HG03558 (cell line): ENCODE results near the gene CILP2.

Source experiments
- ATAC-seq: cut with Tn5 transposase; IDR thresholded peaks from one replicate; pipeline ENCODE4 v1.9.1; 2021; ENCODE audit warnings: moderate number of reproducible peaks; ENCODE audit not compliant: unreplicated experiment; ENCODE audit errors: extremely low read depth

Gene CILP2

GRCh38 chr19:19541616-19542015 lies 3.6 kb downstream of the CILP2 start:
- ATAC-seq: no peak

- no peak for ATAC-seq
Observed at GRCh38 chr19:19542507-19542906, 4.4 kb downstream of the CILP2 start.

DNA sequence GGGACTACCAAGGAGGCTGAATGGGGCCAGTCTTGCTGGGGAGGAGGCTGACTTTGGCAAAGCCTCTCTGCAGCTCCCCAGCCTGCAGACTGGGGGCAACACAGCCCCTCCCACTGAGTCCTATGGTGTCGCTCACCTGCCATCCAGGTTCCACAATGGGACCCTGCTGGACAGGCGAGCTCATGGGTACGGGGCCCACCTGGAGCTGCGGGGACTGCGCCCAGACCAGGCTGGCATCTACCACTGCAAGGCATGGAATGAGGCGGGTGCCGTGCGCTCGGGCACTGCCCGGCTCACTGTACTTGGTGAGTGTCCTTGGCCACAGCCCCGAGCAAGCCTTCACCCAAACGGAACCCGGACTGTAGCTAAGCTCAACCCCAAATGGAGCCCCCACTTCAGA lies 5.0 kb downstream of the CILP2 start:
- ATAC-seq: no peak

- ATAC-seq: no peak
Observed at GRCh38 chr19:19543640-19544039, 5.6 kb downstream of the CILP2 start.

GRCh38 chr19:19544257-19544953 lies 6.3 kb downstream of the CILP2 start:
- ATAC-seq: no peak

GRCh38 chr19:19544954-19545591 lies 7.0 kb downstream of the CILP2 start:
- no peak for ATAC-seq

GRCh38 chr19:19545707-19546106 lies 7.6 kb downstream of the CILP2 start:
- no peak for ATAC-seq

- ATAC-seq: no peak
Observed at GRCh38 chr19:19546751-19547162, 8.7 kb downstream of the CILP2 start.

DNA sequence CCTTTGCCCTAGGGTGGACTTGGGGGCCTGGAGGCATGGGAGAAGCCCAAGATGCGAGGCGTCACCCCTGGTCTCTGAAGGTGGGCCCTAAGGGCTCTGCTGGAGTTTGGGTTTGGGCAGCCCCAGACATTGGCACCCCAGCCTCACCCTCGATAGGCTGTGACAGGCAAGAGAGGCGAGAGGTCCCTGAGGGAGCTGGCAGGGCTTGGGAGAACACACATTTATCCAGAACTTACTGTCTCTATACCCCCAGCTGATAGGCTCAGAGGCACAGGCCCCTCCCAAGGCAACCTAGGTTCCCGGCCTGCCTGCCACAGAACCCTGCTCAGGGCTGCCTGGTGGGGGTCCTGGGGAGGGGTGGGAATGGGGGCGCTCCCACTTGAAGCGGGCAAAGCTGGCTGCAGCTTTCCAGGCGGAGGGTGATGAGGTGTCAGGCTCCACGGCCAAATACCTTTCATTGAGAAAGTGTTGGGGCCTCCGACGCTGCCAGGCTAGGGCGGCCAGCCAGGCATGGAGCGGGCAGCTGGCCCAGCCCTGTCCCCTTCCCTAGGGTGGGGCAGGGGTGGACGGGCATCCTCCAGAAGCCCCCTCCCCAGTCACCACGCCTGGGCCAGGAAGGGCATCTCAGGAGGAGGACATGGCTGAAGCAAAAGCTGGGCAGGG lies 9.7 kb downstream of the CILP2 start:
- ATAC-seq: no peak

DNA sequence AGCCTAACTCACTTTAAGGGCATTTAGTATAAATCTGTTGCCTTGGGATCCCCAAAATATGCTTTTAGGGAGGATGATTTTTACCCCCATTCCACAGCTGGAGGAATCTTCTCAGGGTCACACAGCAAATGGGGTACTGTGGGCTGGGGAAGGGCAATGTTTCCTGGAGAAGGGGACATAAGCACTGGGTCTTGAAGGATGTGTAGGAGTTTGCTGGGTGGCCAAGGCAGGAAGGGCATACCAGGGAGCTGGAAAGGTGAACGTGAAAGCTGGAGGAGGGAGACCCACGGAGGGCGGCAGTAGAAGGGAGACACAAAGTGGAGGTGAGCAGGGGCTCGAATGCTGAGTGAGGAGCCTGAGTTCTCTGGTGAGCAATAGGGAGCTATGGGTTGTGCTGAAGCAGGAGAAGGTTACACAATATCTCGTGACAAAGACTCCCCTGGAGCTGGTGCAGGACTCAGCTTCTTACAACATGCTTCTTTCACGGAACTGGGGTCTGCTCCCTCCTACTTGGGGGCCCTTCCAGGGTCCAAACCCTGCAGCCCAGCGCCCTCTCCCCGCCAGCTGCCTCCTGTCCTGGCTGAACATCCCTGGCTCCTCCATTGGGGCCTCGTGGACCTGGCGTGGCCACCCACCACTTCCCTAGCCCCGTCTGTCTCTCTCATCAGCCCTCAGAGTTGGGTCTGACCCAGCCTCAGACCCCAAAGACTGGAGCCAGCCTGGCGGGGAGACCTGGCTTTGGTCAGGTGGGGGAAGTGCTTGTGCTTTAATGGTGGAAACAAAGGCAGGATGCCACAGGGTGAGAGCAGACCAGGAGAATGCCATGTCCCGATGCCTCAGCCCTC lies 11.1 kb downstream of the CILP2 start:
- ATAC-seq: no peak

GRCh38 chr19:19549804-19550464 lies 11.9 kb downstream of the CILP2 start:
- ATAC-seq: no peak

DNA sequence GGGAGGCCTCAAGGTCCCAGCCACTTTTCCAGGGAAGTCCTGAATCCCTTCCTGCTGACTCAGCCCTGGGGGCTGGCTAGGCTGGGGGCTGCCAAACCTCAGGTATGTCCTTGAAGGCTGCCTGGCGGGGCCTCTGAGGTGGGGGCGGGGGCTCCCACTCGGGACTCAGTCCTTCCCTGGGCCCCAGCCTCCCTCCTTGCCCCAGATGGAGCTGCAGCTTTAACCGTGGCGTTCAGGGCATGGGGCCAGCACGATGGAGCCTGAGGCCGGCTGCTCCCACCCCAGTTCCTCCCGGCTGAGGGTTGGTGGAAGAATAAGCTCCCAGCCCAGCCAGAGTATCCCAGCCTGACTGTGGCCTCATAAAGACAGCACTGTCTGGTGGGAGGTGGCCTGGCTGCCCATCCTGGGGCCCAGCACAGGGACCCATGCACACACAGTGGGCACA lies 12.4 kb downstream of the CILP2 start:
- ATAC-seq: no peak

DNA sequence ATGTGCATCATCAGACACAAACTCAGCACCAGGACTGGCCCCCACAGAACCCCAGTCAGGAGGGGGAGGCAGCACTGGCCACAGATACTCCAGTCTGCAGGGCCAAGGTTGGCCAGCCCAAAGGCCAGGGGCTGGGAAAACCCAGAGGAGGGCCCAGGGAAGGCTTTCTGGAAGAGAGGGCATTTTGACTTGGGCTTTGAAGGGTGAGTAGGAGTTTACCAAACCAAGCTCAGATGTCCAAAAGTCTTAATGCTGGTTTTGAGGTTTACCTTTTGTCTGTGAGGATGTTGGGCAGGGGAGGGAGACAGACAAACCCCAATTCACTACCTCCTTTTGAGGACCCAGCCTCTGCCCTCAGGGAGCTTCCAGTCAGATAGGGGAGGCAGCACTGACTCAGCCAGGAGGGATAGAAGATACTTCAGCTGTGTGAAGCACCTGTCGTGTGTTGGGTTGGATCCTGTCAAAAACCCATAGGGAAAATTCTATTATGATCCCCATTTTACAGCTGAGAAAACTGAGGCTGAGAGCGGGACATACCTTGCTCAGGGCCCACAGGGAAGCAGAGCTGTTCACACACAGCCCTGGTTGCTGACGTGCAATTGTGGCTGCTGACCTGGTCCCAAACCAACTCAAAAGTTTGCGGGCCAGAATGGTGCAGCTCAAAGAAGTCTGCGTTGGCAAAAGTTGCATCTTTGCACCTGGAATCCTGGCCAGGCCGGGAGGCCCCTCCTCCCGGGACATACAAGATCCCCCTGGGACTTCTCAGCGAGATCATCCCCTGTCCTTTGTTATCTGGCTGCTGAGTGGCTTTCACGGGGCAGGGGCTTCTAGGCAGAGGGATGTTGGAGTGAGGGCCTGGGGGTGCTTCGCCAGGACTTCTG lies 13.1 kb downstream of the CILP2 start:
- ATAC-seq: no peak

- ATAC-seq: no peak
Observed at GRCh38 chr19:19551853-19552192, 13.8 kb downstream of the CILP2 start.

DNA sequence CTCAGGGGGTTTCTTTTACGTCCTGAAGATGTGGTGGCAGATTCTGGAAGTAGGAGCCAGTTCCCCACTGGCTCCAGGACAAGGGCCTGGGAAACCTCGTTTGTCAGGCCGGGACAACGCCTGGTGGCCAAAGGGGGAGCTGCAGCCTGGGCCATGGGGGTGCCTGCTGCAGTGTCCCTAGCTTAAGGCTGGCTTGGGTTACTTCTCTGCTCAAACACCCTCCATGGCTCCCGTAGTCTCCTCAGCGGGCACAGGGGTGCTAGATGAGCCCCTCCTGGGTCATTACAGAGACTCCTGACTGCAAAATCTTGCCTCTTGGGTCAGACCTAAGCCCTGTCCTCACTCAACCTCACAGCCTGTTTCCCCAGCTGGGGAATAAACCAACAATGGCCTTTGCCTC lies 14.7 kb downstream of the CILP2 start:
- no peak for ATAC-seq

DNA sequence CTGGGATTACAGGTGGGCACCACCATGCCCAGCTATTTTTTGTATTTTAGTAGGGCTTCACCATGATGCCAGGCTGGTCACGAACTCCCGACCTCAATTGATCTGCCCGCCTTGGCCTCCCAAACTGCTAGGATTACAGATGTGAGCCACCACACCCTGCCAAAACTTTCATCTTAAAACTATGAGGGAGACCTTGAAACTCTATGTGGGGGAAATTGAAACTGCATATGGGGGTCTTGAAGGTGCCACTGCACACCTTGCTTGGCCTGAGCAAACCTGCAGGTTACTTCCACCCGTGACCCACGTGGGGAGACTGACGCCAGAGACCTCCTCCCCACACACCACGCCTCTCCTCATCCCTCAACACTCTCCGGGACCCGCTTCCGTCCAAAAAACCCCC lies 15.6 kb downstream of the CILP2 start:
- no peak for ATAC-seq

GRCh38 chr19:19554074-19555023 lies 16.3 kb downstream of the CILP2 start:
- ATAC-seq: no peak

GRCh38 chr19:19558055-19558454 lies 20.0 kb downstream of the CILP2 start:
- ATAC-seq: no peak
